HCT116 (cell line): ENCODE results near the gene DTD2. TPM values are rescaled to one million over a fixed set of nuclear protein-coding genes. Genes with fewer than 3 reads are reported as not detected.

Source experiments
- ATAC-seq: fragments of 200-7000 bp; cut with Tn5 transposase; 2 replicates; pipeline ENCODE4 v1.9.1; 2020; ENCODE audit warnings: mild to moderate bottlenecking, moderate library complexity
- BruUV-seq: library from RNA; stranded (reverse); fragments of 400-500 nt; replicated peaks from 2 replicates; lab custom pipeline; 2021; lab: Mats Ljungman, UMichigan
- CTCF ChIA-PET: fragments of 300-600 bp; sonication (Branson Sonifier 250); formaldehyde crosslinking; loops from one replicate; lab custom pipeline; 2021; ENCODE audit warnings: antibody characterized with exemption; lab: Charles Lee
- POLR2A ChIA-PET: fragments of 300-600, 350-600 bp; sonication (Branson Sonifier 250); formaldehyde crosslinking; loops from one replicate; lab custom pipeline; 2021; ENCODE audit warnings: antibody characterized with exemption; lab: Charles Lee
- RAD21 ChIA-PET, 2 experiments: fragments of 300-600 bp; sonication (Branson Sonifier 250); formaldehyde crosslinking; loops; one replicate each; lab custom pipeline; 2023; ENCODE audit warnings: low total read pairs in 2 of 2; ENCODE audit not compliant: uncharacterized antibody in 2 of 2, unreplicated experiment in 2 of 2, low non-redundant PET in 1 of 2; lab: Charles Lee
- DNase-seq: peaks from one replicate; pipeline ENCODE4 v3.0.0-alpha.2; 2010; ENCODE audit warnings: low read depth, low spot score
- H2AFZ ChIP-seq: fragments of 200-600 bp; shearing (Covaris generic), sonication (generic); 2 replicates; pipeline ENCODE4 v1.6.1; 2017; ENCODE audit warnings: low read depth, mixed run types, mixed read lengths, antibody characterized with exemption, low read length; ENCODE audit not compliant: poor library complexity, severe bottlenecking
- H3K27ac ChIP-seq: 2 replicates; pipeline ENCODE4 v1.5.1; 2012; ENCODE audit warnings: low read depth, low read length
- H3K27me3 ChIP-seq: fragments of 200-600 bp; sonication (generic); 2 replicates; pipeline ENCODE4 v1.6.1; 2016; ENCODE audit warnings: mixed run types, low read length, mixed read lengths; ENCODE audit not compliant: insufficient read depth
- H3K36me3 ChIP-seq, 2 experiments: fragments of 200-500 bp in 1 of 2; fragments of 200-600 bp in 1 of 2; sonication (Bioruptor generic) in 1 of 2; sonication (generic) in 1 of 2; 2 replicates each; pipeline versions ENCODE4 v1.5.1 to v1.6.1; 2014 to 2016; ENCODE audit warnings: low read length in 2 of 2, inconsistent platforms in 1 of 2, mixed read lengths in 1 of 2, mixed run types in 1 of 2; ENCODE audit not compliant: insufficient read depth in 2 of 2, control insufficient read depth in 1 of 2
- H3K4me1 ChIP-seq, 2 experiments: fragments of 200-600 bp in 1 of 2; sonication (generic) in 1 of 2; 2 replicates each; pipeline versions ENCODE4 v1.5.1 to v1.6.1; 2012 to 2017; ENCODE audit warnings: low read length in 2 of 2, inconsistent platforms in 1 of 2, mild to moderate bottlenecking in 1 of 2, mixed read lengths in 1 of 2, mixed run types in 1 of 2, moderate library complexity in 1 of 2; ENCODE audit not compliant: insufficient read depth in 2 of 2, control insufficient read depth in 1 of 2
- H3K4me2 ChIP-seq: fragments of 200-600 bp; sonication (generic); 2 replicates; pipeline ENCODE4 v1.6.1; 2017; ENCODE audit warnings: mixed run types, low read length, mixed read lengths
- H3K4me3 ChIP-seq, 2 experiments: fragments of 200-600 bp in 1 of 2; sonication (generic) in 1 of 2; replicated peaks in 1 of 2; 2 replicates each; pipeline ENCODE4 v1.5.1; 2011 to 2016; ENCODE audit warnings: low read length in 2 of 2, control low read depth in 1 of 2, low read depth in 1 of 2, mild to moderate bottlenecking in 1 of 2, mixed read lengths in 1 of 2, mixed run types in 1 of 2
- H3K79me2 ChIP-seq: fragments of 200-600 bp; sonication (generic); 2 replicates; pipeline ENCODE4 v1.6.1; 2017; ENCODE audit warnings: mild to moderate bottlenecking, mixed run types, low read length, moderate library complexity, mixed read lengths; ENCODE audit not compliant: insufficient read depth
- H3K9ac ChIP-seq: fragments of 200-600 bp; sonication (generic); 2 replicates; pipeline ENCODE4 v1.6.1; 2016; ENCODE audit warnings: low read length, mixed read lengths
- H3K9me2 ChIP-seq: fragments of 200-600 bp; sonication (generic), shearing (Covaris generic); 2 replicates; pipeline ENCODE4 v1.6.1; 2017; ENCODE audit warnings: mixed run types, mild to moderate bottlenecking, moderate library complexity; ENCODE audit not compliant: insufficient read depth
- H3K9me3 ChIP-seq, 2 experiments: fragments of 200-500 bp in 1 of 2; fragments of 200-600 bp in 1 of 2; sonication (Bioruptor generic) in 1 of 2; sonication (generic) in 1 of 2; 2 replicates each; pipeline ENCODE4 v1.6.1; 2014 to 2017; ENCODE audit warnings: low read length in 2 of 2, mixed read lengths in 2 of 2, inconsistent platforms in 1 of 2, low read depth in 1 of 2, mild to moderate bottlenecking in 1 of 2, mixed run types in 1 of 2, moderate library complexity in 1 of 2; ENCODE audit not compliant: control insufficient read depth in 1 of 2, insufficient read depth in 1 of 2
- H4K20me1 ChIP-seq: fragments of 200-600 bp; sonication (generic), shearing (Covaris generic); 2 replicates; pipeline ENCODE4 v1.6.1; 2017; ENCODE audit warnings: mixed run types, mild to moderate bottlenecking, moderate library complexity; ENCODE audit not compliant: insufficient read depth
- CEBPB ChIP-seq: IDR thresholded peaks from 2 replicates; pipeline ENCODE4 v1.6.1; 2012; ENCODE audit warnings: low read depth
- EGR1 ChIP-seq: IDR thresholded peaks from 2 replicates; pipeline ENCODE4 v1.6.1; 2012; ENCODE audit warnings: low read depth
- ELF1 ChIP-seq: IDR thresholded peaks from 2 replicates; pipeline ENCODE4 v1.6.1; 2012; ENCODE audit warnings: low read depth, borderline replicate concordance
- EZH2 ChIP-seq: fragments of 200-600 bp; sonication (generic); IDR thresholded peaks from 2 replicates; pipeline ENCODE4 v1.6.1; 2017; ENCODE audit warnings: antibody characterized with exemption, mixed run types
- EZH2phosphoT487 ChIP-seq: fragments of 200-600 bp; IDR thresholded peaks from 2 replicates; pipeline ENCODE4 v1.6.1; 2018; ENCODE audit warnings: antibody characterized with exemption, borderline replicate concordance
- FOSL1 ChIP-seq: IDR thresholded peaks from 2 replicates; pipeline ENCODE4 v1.6.1; 2012; ENCODE audit warnings: low read depth
- POLR2AphosphoS5 ChIP-seq: IDR thresholded peaks from 2 replicates; pipeline ENCODE4 v1.6.1; 2011; ENCODE audit warnings: mild to moderate bottlenecking, low read depth, low read length, moderate library complexity
- SP1 ChIP-seq: IDR thresholded peaks from 2 replicates; pipeline ENCODE4 v1.6.1; 2012; ENCODE audit warnings: low read depth
- ZFX ChIP-seq: fragments of 450-650 bp; IDR thresholded peaks from 2 replicates; pipeline ENCODE4 v1.6.1; 2017
- ZNF274 ChIP-seq: fragments of 200-500 bp; sonication (Bioruptor generic); IDR thresholded peaks from 2 replicates; pipeline ENCODE4 v1.6.1; 2014; ENCODE audit warnings: mild to moderate bottlenecking, low read depth, low read length, inconsistent platforms
- intact Hi-C: fragments of 100-400 bp; cut with micrococcal nuclease; formaldehyde crosslinking; loops from 2 replicates; pipeline ENCODE4 v1.10.0; 2022
- total RNA-seq: library from RNA; stranded (reverse); gene quantifications from one replicate; pipeline ENCODE4 v1.2.1, GENCODE V29; 2021; ENCODE audit not compliant: unreplicated experiment
- TF ChIP-seq, protein P1 (sequence below): IDR thresholded peaks from 2 replicates; pipeline ENCODE4 v1.6.1; 2011; ENCODE audit warnings: mild to moderate bottlenecking, low read length, moderate library complexity; ENCODE audit not compliant: insufficient replicate concordance; ENCODE audit errors: extremely low read depth
- TF ChIP-seq, protein P2 (sequence below): IDR thresholded peaks from 2 replicates; pipeline ENCODE4 v1.6.1; 2012; ENCODE audit warnings: low read depth

Gene DTD2
- total RNA-seq, 1 experiment from 2014 or later, result 24.6 TPM

DNA sequence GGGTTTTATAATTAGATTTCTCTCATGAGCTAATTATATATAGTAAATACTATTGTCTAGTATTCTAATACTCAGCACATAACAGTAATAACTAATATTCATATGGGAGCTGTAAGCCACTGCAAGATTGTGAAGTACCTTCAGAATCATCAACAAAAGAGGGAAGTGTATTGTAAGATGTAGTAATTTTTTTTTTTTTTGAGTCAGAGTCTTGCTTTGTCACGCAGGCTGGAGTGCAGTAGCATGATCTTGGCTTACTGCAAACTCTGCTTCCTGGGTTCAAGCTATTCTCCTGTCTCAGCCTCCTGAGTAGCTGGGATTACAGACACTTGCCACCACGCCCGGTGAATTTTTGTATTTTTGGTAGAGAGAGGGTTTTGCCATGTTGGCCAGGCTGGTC is 27.4 kb upstream of the DTD2 start:
- Histone ChIP-seq H3K4me3 (no peak overlapping the region), H3K4me2 (no peak overlapping the region)
- no peak for ATAC-seq
- TF ChIP-seq EGR1 (no peak), SP1 (no peak), EZH2 (no peak), ELF1 (no peak), ZFX (no peak), EZH2phosphoT487 (no peak), CEBPB (no peak), POLR2AphosphoS5 (no peak), ZNF274 (no peak), FOSL1 (no peak)
- TF ChIP-seq, protein P1, sequence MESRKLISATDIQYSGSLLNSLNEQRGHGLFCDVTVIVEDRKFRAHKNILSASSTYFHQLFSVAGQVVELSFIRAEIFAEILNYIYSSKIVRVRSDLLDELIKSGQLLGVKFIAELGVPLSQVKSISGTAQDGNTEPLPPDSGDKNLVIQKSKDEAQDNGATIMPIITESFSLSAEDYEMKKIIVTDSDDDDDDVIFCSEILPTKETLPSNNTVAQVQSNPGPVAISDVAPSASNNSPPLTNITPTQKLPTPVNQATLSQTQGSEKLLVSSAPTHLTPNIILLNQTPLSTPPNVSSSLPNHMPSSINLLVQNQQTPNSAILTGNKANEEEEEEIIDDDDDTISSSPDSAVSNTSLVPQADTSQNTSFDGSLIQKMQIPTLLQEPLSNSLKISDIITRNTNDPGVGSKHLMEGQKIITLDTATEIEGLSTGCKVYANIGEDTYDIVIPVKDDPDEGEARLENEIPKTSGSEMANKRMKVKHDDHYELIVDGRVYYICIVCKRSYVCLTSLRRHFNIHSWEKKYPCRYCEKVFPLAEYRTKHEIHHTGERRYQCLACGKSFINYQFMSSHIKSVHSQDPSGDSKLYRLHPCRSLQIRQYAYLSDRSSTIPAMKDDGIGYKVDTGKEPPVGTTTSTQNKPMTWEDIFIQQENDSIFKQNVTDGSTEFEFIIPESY, result no peak
- TF ChIP-seq, protein P2, sequence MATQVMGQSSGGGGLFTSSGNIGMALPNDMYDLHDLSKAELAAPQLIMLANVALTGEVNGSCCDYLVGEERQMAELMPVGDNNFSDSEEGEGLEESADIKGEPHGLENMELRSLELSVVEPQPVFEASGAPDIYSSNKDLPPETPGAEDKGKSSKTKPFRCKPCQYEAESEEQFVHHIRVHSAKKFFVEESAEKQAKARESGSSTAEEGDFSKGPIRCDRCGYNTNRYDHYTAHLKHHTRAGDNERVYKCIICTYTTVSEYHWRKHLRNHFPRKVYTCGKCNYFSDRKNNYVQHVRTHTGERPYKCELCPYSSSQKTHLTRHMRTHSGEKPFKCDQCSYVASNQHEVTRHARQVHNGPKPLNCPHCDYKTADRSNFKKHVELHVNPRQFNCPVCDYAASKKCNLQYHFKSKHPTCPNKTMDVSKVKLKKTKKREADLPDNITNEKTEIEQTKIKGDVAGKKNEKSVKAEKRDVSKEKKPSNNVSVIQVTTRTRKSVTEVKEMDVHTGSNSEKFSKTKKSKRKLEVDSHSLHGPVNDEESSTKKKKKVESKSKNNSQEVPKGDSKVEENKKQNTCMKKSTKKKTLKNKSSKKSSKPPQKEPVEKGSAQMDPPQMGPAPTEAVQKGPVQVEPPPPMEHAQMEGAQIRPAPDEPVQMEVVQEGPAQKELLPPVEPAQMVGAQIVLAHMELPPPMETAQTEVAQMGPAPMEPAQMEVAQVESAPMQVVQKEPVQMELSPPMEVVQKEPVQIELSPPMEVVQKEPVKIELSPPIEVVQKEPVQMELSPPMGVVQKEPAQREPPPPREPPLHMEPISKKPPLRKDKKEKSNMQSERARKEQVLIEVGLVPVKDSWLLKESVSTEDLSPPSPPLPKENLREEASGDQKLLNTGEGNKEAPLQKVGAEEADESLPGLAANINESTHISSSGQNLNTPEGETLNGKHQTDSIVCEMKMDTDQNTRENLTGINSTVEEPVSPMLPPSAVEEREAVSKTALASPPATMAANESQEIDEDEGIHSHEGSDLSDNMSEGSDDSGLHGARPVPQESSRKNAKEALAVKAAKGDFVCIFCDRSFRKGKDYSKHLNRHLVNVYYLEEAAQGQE, result no peak
- TF ChIP-seq, all 23 proteins: peak for 0
- ChIA-PET CTCF (no interaction called here), POLR2A (no interaction called here), RAD21 (no interaction called here)
- Histone ChIP-seq H3K9me3 (no peaks in the 10 kb centered on the region), H2AFZ (no peak overlapping the region), H3K27me3 (no peaks in the 10 kb centered on the region), H3K9ac (no peak overlapping the region), H3K79me2 (no peaks in the 10 kb centered on the region), H3K27ac (no peak overlapping the region), H3K4me1 (no peaks in the 10 kb centered on the region), H3K36me3 (no peaks in the 10 kb centered on the region), H4K20me1 (no peaks in the 10 kb centered on the region), H3K9me2 (no peaks in the 10 kb centered on the region)
- BruUV-seq, result no TSS peak
- no peak for DNase-seq
- intact Hi-C loops, result no loop called here
